ENCODE data around the gene KLF16. TPM values are rescaled to one million over a fixed set of nuclear protein-coding genes. Genes with fewer than 3 reads are reported as not detected.

KLF16 gene
- total RNA-seq, 1 experiment from 2014 or later = 64.0 TPM

DNA sequence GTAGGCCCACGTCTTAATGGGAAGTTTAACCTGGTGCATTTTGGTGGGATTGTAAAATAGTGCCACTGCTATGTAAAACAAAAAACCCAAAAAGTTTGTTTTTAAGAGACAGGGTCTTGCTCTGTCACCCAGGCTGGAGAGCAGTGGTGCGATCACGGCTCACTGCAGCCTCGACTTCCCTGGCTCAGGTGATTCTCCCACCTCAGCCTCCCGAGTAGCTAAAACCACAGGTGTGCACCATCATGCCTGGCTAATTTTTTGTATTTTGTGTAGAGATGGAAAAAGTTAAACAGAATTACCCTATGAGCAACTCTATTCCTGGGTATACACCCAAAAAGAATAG lies 14.3 kb downstream of the KLF16 start:
- no peak for TF ChIP-seq ATF3 (CRISPR knock-in tag; conservative IDR thresholded peaks at IDR 0.05)
- no peak for TF ChIP-seq ZNF396 (CRISPR knock-in tag; IDR thresholded peaks at IDR 0.05; ENCODE audit: borderline replicate concordance)
- TF ChIP-seq ZMAT4 (CRISPR knock-in tag; IDR thresholded peaks at IDR 0.05) = no peak
- no peak for TF ChIP-seq ATF1 (CRISPR knock-in tag; IDR thresholded peaks at IDR 0.05)
- TF ChIP-seq CREB1 (CRISPR knock-in tag; IDR thresholded peaks at IDR 0.05) = no peak
- TF ChIP-seq KAT7 (CRISPR knock-in tag; IDR thresholded peaks at IDR 0.05; ENCODE audit: borderline replicate concordance) = no peak
- TF ChIP-seq NR3C1 (CRISPR knock-in tag; conservative IDR thresholded peaks at IDR 0.05; ENCODE audit: low read depth) = no peak
- TF ChIP-seq, protein P1, sequence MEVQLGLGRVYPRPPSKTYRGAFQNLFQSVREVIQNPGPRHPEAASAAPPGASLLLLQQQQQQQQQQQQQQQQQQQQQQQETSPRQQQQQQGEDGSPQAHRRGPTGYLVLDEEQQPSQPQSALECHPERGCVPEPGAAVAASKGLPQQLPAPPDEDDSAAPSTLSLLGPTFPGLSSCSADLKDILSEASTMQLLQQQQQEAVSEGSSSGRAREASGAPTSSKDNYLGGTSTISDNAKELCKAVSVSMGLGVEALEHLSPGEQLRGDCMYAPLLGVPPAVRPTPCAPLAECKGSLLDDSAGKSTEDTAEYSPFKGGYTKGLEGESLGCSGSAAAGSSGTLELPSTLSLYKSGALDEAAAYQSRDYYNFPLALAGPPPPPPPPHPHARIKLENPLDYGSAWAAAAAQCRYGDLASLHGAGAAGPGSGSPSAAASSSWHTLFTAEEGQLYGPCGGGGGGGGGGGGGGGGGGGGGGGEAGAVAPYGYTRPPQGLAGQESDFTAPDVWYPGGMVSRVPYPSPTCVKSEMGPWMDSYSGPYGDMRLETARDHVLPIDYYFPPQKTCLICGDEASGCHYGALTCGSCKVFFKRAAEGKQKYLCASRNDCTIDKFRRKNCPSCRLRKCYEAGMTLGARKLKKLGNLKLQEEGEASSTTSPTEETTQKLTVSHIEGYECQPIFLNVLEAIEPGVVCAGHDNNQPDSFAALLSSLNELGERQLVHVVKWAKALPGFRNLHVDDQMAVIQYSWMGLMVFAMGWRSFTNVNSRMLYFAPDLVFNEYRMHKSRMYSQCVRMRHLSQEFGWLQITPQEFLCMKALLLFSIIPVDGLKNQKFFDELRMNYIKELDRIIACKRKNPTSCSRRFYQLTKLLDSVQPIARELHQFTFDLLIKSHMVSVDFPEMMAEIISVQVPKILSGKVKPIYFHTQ (CRISPR knock-in tag; IDR thresholded peaks at IDR 0.05) = no peak
- no peak for TF ChIP-seq RORB (CRISPR knock-in tag; IDR thresholded peaks at IDR 0.05)
- TF ChIP-seq, protein P2, sequence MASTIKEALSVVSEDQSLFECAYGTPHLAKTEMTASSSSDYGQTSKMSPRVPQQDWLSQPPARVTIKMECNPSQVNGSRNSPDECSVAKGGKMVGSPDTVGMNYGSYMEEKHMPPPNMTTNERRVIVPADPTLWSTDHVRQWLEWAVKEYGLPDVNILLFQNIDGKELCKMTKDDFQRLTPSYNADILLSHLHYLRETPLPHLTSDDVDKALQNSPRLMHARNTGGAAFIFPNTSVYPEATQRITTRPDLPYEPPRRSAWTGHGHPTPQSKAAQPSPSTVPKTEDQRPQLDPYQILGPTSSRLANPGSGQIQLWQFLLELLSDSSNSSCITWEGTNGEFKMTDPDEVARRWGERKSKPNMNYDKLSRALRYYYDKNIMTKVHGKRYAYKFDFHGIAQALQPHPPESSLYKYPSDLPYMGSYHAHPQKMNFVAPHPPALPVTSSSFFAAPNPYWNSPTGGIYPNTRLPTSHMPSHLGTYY (CRISPR knock-in tag; IDR thresholded peaks at IDR 0.05) = no peak
- no peak for TF ChIP-seq STAT6 (CRISPR knock-in tag; conservative IDR thresholded peaks at IDR 0.05; ENCODE audit: low read depth)
- TF ChIP-seq, protein P3, sequence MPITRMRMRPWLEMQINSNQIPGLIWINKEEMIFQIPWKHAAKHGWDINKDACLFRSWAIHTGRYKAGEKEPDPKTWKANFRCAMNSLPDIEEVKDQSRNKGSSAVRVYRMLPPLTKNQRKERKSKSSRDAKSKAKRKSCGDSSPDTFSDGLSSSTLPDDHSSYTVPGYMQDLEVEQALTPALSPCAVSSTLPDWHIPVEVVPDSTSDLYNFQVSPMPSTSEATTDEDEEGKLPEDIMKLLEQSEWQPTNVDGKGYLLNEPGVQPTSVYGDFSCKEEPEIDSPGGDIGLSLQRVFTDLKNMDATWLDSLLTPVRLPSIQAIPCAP (CRISPR knock-in tag; IDR thresholded peaks at IDR 0.05) = no peak
- TF ChIP-seq, protein P4, sequence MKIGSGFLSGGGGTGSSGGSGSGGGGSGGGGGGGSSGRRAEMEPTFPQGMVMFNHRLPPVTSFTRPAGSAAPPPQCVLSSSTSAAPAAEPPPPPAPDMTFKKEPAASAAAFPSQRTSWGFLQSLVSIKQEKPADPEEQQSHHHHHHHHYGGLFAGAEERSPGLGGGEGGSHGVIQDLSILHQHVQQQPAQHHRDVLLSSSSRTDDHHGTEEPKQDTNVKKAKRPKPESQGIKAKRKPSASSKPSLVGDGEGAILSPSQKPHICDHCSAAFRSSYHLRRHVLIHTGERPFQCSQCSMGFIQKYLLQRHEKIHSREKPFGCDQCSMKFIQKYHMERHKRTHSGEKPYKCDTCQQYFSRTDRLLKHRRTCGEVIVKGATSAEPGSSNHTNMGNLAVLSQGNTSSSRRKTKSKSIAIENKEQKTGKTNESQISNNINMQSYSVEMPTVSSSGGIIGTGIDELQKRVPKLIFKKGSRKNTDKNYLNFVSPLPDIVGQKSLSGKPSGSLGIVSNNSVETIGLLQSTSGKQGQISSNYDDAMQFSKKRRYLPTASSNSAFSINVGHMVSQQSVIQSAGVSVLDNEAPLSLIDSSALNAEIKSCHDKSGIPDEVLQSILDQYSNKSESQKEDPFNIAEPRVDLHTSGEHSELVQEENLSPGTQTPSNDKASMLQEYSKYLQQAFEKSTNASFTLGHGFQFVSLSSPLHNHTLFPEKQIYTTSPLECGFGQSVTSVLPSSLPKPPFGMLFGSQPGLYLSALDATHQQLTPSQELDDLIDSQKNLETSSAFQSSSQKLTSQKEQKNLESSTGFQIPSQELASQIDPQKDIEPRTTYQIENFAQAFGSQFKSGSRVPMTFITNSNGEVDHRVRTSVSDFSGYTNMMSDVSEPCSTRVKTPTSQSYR (CRISPR knock-in tag; IDR thresholded peaks at IDR 0.05) = no peak
- ChIA-PET POLR2A (no interaction called here), CTCF (interaction anchor here (0.7 to 2.3 kb wide), 5 partner anchors 8 to 130 kb away, joined by 3 to 20 read pairs (median 6); no protein-coding TSS in a partner anchor)
- H3K27ac Mint-ChIP-seq = peak overlapping the region; percentile 92
- H3K9me3 Mint-ChIP-seq = no peaks in the 10 kb centered on the region
- H3K4me1 Mint-ChIP-seq = peaks cover 27% of the 10 kb centered on the region
- no peak for ATAC-seq
- H3K36me3 Mint-ChIP-seq = no peaks in the 10 kb centered on the region
- peak overlapping the region; percentile 51 for H3K4me3 Mint-ChIP-seq
- no peak for DNase-seq (ENCODE audit: low spot score)
- H3K27me3 Mint-ChIP-seq (ENCODE audit: low read depth) = no peaks in the 10 kb centered on the region

Measured in WTC11 (cell line).